Mammary epithelial cell (primary cell): Measurements from ENCODE around the gene TMEM154.

Experiments used
- CTCF ChIP-seq, 2 donors: IDR thresholded peaks in 1 of 2; conservative IDR thresholded peaks in 1 of 2; 2 replicates each; pipeline ENCODE4 v1.5.1; 2011 to 2012; ENCODE audit warnings: inconsistent platforms in 2 of 2, low read length in 2 of 2, mild to moderate bottlenecking in 2 of 2, control low read depth in 1 of 2, low read depth in 1 of 2; ENCODE audit not compliant: insufficient read depth in 1 of 2; ENCODE audit errors: extremely low read depth in 1 of 2
- EZH2 ChIP-seq: IDR thresholded peaks from 2 replicates; pipeline ENCODE4 v1.6.1; 2012; ENCODE audit warnings: low read length, inconsistent platforms, borderline replicate concordance

- no peak for TF ChIP-seq CTCF (conservative IDR thresholded peaks at IDR 0.05 in 1 of 2, IDR thresholded peaks at IDR 0.05 in 1 of 2; ENCODE audit: extremely low read depth in 1 of 2, insufficient read depth in 1 of 2, low read depth in 1 of 2, low read length in 2 of 2)
- TF ChIP-seq EZH2 = no peak
Observed at GRCh38 chr4:152628128-152628527, 51.7 kb downstream of the TMEM154 start.
